CD4-positive, alpha-beta T cell treated with Interleukin-15 for 1 hour (primary cell): ENCODE measurements around the gene OPN1SW.
A peak's percentile ranks its signal among the peaks of the same experiment; 100 is the strongest.

Source experiments
- DNase-seq: peaks from one replicate; pipeline ENCODE4 v3.0.0-alpha.2; 2020

OPN1SW gene

DNA sequence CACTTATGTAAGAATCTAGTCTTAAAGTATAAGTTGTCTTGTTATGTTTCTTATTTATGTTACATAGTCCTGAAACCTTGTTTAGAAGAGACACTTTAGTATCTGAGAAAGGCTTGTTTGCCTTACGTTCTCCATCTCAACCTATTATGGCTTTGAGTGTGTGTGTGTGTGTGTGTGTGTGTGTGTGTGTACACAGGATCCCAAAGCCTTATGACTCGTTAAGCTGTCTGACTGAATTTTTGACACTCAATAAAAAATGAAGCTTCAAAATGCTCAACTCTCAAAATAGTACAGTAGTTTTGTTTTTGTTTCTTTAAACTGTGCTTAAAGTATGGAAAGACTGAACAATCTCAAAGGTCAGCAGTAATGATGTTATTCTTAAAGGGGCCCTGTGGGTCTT, 18.4 kb downstream of the OPN1SW start:
- DNase-seq, result no peak

DNA sequence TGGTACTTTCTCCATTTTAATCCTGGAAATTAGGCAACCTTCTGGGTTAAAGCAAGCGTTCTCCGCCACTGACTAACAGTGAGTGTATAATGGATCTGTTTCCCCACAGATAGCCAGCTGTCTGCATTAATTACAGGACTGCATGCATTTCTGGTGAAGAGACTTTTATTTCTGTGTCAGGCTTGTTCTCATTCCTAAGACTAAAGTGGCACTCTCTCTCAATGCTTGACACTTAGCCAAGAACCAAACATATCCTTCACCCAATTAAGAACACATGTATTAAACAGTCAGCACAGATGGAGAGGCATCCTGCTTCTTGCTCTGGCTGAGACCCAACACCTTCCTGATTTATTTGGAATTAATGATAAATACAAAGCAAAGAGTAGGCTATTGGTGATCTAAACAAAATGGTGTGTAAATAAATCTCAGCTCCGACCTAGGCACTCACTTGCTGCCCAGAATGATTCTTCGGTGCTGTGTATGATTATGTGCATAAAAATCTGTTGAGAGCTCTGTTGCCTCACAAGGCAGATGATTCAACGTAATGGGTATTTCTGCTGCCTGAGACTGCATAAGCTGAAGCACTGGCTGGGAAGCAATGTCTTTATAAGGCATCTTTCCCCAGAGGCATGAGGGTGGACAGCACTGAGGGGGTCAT, 19.6 kb downstream of the OPN1SW start:
- DNase-seq, result no peak

DNA sequence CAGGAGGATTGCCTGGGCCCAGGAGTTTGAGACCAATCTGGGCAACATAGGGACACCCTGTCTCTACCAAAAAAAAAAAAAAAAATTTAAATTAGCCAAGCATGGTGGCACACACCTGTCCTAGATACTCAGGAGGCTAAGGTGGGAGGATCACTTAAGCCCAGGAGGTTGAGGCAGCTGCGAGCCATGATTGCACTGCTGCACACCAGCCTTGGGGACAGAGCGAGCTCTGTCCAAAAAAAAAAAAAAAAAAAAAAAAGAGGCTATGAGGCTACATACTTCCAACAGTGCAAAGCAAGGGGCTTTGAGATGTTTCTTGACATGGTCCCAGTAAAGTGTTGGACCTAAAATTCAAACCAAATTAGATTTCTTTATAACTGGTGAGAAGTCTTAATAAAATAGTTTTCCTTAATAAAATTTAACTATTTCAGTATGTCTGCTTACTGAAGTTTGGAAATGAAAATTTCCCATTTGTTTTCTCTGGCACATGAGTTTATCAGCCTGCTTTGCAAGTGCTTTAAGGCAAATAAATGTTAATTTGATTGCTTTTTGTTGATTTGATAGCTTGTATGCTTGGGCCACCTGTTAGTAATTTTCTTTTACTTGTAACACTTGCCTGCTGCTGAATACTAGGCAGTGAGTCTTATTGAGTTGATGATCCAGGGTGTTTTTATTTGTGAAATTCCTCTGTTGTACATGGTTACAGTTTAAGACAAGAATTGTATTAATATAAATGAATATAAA, 20.3 kb downstream of the OPN1SW start:
- no peak for DNase-seq

DNA sequence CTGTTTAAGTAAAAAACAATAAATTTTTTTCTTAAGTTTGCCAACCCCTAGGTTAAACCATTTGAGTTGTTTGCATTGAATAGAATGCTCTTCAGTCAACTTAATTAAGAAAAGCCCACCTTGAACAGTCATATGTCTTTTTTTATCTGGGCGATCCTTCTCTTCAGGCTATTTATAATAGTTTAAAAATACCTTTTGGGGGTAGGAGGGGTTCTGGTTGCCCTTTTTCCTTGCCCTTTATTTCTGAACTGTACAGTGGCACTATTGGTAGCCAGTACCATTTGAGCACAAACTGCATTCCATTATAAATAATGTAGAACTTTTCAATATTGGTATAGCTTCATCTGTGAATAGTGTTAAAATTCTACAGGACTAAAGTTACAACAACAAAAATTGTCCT, 23.3 kb downstream of the OPN1SW start:
- no peak for DNase-seq

DNA sequence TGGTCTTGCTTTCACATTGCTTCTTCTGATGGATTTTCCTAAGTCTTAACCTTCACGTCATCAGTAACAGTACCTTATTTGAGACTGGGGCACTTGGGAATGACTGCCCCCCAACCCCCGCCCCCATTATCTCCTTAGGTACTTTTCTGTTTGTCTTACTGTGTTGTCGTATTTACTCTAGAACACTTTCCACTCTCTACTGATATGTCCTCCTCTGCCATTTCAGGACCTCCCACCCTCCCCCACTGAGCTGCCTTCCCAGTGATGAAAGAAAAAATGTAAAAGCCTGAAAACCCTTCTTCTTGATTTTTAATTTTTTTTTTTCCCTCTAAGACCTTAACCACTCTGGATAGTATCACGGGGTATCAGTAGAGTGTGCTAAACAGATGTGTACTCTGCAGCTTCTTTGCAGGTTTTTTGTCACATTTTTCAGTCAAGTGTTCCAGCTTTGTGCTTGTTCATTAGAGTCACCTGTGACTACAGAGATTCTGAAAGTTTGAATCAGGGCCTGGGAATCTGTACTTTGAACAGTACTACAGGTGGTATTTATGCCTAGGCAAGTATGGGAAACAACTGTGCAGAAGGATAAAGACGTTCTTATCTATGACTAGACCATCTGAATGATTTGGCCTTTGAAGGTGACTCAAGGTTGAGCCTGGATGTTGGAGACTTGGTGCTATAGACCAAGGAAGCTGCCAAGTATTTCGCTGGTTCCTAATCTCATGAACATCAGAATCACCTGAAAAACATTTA, 28.1 kb downstream of the OPN1SW start:
- no peak for DNase-seq

DNA sequence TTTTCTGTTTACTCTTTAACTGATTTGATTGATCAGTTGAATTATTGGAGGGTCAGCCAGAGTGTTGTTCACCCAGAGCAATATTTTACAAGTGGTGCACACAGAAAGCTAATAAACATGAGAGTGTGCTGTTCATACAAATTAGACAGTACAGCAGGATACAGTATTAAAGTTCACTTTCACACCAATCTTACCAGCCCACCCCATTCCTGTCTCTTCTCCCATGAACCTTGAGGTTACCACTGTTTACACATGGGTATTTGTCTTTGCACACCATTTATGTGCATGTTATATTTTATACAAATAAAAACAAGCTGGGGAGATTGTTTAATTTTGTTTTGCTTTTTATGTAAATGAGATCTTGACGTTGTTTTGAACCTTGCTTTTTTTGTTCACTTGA, 29.9 kb downstream of the OPN1SW start:
- DNase-seq, result no peak

DNA sequence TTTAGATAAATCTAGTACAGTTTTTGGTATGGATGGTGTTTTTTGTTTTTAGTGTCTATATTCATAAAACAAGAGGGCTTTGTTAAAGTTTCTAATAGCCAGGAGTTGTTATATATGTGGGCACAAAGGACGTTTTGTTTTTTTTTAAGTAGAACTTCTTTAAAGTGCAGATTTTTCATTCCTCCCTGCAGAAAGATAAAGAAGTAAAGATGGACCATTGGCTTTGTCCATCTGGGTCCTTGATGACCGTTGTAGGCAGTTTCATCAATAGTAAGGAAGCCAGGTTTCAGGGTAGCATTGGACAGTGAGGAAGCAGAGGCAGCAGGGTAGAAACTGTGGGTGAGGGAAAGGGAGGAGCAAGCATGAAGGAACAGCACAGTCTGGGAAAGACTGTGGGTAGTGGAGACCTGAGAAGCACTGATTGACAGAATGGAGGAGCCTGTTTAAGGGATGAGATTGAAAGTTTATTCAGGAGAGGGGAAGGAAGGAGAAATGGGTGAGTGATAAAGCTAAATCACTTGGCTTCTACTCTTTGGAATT, 31.2 kb downstream of the OPN1SW start:
- DNase-seq, result no peak

DNA sequence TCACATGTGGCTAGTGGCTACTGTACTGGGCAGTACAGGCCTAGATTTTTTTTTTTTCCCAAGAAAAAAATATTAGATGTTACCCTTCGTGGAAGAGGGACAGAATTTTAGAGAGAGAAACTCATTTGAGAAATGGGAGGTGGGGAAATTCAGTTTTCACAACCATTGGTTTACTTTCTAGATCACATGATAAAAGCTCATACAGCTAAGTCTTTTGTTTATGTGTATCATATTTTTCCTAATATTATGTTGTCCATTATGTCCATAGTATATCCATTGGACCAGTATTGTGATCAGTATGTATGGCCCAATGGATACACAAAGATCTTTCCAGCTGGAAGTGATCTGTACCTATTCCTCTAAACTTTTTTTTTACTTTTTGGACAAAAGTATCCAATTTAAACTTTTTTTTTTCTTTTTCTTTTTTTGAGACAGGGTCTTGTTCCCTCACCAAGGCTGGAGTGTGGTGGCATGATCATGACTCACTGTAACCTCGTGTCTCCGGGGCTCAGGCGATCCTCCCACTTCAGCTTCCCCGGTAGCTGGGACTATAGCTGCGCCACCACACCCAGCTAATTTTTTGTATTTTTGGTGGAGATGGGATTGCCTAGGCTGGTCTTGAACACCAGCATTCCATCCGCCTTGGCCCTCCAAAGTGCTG, 32.4 kb downstream of the OPN1SW start:
- DNase-seq, result no peak

DNA sequence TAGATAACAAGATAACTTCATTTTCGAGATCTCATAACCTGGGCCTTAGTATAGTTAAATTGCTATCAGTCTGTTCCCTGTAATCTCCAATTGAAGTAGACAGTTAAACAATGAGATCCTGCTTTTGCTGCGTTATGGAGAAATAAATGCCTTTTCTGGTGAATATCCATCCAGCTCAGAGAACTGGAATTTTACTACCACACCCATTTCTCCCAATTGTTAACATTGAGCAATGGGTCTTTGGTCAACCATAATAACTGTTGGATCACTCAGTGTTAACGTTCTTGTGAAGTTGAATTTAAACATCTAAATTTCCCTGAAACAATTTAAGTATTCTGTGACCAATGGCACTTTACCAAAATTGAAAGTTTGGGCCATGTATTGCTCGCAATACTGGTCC, 33.4 kb downstream of the OPN1SW start:
- no peak for DNase-seq

DNA sequence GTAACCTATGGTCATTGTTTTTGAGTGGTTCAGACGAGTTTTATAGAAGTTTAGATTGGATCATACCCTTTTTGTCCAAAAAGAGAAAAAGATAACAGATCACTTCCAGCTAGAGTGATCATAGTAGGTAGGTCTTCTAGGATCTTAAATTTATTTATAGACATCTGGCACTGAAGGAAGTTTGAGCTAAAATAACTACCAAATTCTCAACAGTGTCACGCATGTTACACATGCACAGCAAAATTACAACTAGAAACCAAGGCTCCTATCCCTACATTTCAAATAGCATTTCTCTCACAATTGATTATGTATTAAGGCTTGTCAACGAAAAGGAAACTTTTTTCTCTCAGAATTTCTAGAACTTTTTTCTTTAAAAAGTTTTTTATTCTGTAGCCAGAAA, 34.1 kb downstream of the OPN1SW start:
- DNase-seq, result no peak

DNA sequence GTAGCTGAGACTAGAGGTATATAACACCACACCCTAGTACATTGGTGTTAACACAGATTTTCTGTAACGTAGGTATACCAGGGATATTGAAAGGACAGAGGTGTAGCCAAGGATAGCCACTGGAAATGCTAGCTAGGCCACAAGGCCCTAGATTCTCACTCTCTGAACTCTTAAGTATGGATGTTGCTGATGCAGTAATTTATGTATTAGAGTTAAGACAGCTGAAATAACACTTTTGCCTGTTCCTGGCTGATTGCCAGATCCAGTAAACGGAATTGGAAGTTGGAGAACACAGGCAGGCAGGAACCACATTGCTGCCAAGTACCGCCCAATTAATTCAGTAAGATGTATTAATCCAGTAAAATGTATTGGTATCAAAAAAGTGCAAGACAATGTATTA, 34.6 kb downstream of the OPN1SW start:
- DNase-seq, result no peak

DNA sequence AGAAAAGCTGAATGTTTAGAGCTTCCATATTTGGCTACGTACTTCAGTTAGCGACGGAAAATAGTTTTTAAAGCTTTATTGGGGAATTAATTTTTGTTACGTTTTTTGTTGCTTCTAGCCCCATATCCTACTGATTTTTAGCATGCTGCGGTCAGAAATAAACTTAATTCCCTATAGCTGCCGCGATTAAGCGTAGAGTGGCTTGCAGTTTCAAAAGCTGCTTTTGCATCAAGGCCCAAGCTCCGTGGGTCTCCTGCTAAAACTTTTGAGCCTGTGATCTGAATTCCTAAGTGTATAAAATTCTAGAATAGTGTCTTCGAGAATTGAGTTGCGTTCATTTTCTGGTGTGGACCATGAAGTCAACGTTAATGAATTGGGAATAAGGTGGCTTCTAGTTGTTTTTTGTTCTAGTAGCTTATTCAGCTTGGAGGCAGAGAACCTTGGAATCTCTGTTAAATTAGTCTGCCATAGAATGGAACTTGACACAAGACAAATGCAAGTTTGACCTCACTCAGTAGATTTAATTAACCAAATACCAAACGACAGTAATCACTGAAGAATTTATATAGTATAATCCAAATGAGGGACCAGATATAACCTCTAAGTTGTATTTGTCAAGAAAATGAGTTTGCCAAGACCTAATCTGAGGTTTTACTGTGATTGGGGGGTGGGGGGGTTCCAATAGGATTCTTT, 35.5 kb downstream of the OPN1SW start:
- DNase-seq, result no peak

DNA sequence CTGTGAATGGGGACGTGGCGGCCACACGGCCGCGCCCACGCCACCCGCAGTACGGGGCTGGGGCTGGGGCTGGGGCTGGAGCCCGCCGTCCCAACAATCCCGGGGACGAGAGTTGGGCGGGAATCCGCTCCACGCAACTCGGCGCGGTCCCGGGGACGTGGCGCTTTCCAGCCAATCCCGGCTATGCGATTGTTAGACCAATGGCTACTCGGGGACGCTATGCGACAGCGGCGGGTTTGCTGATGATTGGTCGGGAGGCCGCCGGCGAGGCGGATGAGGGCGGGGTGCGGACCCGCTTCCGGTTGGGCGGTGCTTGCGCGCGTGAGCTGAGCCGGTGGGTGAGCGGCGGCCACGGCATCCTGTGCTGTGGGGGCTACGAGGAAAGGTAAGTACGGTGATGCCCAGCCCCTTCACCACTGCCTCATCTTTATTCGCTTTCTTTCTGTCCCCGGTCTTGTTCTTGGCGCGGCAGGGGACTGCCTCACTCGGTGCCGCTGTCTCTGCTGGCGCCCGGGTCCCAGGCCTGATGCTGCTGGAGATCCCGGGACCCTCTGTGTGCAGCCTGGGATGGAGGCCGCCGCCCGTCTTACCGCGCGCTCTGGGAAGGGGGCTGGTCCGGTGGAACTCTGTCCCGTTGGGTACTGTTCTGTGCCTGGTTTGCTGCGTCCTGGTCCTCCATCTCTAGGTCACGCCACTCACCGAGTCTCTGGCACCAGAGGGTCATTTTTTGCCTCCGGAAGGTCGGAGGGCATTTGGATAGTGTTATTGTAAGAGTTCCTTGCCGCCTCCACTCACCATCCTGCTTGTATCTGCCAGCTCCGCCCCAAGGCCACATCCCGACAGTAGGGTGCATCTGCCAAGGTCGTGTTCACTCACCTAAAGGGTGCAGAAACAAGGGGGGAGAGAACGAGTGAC, 36.3 kb downstream of the OPN1SW start, which contains the start of gene CALU:
CALU (plus strand) TSS at position 312 of the 915 bp plus-strand sequence. CDS start 9,225 bp downstream, outside the sequence.
- peak; percentile 91 for DNase-seq

DNA sequence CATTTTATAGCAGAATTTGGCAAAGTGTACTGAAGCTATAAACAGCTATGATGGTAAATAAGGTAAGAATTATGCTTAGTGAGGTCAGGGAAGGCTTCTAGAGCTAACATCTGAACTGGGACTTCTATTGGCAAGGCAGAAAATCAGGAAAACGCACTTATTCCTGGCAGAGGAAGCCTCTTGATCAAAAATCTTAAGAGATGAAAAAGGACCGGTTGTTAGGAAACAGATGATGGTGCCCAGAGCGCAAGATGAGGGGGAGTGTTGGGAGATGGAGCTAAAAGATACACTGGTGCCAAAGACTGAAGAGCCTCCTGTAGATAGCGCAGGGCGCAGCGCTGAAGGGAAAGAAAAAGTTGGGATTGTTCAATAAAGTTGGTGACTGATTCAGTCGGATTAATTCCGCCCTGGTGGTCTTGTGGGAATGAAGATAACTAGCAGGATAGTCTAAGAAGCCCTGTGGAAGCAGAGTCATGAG, 37.0 kb downstream of the OPN1SW start:
- DNase-seq, result no peak

DNA sequence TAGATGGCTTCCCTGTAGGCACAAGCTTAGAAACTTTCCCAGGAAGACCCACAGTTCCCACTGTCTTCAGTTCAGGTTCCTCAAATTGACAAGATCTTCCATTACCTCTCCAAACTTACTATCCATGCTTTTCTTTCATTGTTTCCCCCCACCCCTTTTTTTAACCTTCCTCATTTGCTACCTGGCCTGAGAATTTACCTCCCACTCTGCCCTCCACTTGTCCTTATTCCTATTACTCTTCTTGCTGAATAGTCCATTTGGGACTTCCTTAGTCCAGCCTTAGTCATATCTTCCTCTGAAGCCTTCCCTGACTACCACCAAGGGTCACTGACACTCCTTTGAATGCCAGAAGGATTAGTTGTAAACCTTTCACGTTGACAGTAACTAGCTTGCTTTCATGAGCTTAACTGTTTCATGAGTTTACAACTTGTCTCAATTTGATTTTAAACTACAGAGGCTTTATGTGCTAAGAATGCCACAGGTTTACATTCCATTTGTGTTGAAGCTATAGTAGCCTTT, 37.7 kb downstream of the OPN1SW start:
- no peak for DNase-seq

DNA sequence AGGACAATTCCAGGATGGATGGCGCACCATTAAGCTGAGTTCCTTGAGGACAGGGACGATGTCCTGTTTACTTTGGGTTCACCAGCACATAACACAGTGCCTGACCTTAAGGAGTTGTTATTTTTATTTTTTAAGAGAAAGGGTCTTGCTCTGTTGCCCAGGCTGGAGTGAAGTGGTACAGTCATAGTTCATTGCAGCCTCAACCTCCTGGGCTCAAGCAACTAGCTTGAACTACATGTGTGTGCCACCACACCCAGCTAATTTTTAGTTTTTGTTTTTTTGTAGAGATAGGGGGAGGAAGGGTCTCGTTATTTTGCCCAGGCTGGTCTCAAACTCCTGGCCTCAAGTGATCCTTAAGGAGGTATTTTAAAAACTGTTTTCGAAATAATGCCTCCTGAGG, 38.2 kb downstream of the OPN1SW start:
- DNase-seq, result no peak

DNA sequence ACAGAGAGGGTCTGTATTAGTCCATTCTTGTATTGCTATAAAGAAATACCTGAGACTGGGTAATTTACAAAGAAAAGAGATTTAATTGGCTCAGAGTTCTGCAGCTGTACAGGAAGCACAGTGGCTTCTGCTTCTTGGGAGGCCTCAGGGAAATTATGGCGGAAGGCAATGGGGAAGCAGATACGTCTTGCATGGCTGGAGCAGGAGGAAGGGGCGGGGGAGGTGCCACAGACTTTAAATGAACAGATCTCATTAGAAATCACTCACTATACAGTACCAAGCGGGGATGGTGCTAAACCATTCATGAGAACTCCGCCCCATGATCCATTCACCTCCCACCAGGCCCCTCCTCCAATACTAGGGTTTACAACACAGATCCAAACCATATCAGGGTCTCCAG, 40.2 kb downstream of the OPN1SW start:
- DNase-seq, result peak; percentile 62

DNA sequence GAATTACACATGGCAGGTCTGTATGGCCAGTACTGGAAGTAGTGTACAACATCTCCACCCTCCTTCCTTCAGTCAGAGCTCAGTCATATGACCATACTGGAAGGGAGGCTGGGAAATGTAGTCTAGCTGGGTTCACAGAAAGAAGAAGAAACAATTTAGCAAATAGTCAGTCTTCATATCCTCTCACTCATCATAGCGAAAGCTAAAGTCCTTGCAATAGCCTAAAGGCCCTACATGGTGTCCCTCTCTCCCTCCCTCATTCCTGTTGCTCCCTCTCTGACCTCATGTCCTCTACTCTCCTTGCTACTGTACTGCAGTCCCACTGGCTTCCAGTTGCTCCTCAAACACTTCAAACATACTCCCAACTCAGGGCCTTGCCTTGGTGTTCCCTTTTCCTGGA, 40.7 kb downstream of the OPN1SW start:
- no peak for DNase-seq

DNA sequence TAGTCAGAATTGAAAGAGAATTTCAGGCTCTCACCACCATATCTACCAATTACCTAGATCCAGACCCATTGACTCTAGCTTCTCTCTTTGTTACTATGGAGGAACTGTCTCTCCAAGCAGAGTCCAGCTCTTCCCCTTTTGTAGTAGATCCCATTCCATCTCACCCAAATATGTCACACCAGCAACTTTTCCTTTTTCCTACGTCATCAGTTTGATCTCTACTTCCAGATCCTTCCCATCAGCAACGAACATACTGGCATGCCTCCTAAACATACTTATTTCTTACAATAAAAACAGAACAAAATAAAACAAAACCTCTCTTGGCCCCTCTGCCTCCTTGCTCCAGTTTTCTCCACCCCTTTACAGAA, 42.3 kb downstream of the OPN1SW start:
- no peak for DNase-seq

DNA sequence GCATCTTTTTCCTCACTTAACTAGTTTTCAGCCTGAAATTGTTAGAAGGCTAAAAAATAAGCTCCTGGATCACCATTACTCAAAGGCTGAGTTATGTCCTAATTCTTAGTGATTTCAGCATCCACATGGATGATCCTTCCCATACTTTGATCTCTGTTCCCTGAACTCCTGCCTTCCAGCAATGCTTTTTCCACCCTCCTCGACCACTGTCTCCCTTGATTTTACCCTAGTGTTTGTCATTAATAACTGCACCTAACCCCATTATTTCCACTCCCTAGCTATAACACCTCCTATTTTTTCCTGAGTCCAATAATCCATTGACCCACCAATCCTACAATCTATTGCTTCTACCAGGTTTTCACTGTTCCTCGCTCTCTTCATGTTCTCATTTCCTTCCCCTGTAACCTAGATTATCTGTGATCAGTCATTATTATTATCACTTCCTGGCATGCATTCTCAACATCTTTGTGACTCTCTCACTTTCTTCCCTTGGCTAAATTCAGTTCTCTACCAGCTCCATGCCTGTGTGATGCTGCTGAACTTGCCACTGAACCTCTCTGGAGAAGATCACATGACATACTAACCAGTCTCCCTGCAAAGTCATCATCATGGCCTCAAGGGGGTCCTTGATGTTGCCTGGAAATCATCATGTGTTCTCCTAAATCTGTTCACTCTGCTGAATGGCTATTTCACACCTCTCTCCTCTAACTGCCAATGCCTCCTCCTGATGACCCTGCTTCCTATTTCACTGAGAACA, 42.9 kb downstream of the OPN1SW start:
- no peak for DNase-seq
